GM21526 (cell line): ENCODE measurements around the gene SLC35A1.

ENCODE experiments used
- ATAC-seq: cut with Tn5 transposase; IDR thresholded peaks from one replicate; pipeline ENCODE4 v1.9.1; 2021; ENCODE audit warnings: moderate library complexity; ENCODE audit not compliant: unreplicated experiment, low FRiP score

SLC35A1 gene

DNA sequence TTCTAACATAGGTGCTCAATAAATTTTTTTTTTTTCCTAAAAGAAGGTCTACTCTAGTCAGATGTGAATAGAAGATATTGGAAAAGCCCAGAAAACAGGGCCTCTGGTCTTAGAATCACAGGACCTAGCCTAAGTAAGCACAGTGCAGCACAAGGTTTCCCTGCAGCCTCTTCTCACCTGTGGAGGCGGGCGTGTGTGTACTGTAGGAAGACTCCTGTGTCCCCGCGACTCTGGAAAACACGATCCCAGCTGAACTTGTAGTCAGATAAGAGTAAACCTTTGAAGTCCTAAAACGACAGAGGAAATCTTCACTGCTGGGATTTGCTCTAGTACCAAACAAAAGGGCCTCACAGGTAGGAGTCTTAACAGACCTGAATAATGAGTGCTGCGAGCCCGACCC, 45.7 kb downstream of the SLC35A1 start:
- no peak for ATAC-seq

DNA sequence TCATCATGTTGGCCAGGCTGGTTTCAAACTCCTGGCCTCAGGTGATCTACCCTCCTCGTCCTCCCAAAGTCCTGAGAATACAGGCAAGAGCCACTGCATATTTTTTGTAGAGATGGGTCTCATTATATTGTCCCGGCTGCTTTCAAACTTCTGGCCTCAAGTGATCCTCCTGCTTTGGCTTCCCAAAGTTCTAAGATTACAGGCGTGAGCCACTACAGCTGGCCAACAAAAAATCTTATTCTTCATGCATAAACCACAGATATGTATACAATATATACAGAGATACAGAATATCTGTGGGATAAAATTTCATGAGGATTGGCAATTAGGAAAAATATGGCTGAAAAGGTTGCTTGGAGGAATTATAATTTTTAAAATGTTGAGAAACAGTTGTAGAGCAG, 49.9 kb downstream of the SLC35A1 start:
- no peak for ATAC-seq

DNA sequence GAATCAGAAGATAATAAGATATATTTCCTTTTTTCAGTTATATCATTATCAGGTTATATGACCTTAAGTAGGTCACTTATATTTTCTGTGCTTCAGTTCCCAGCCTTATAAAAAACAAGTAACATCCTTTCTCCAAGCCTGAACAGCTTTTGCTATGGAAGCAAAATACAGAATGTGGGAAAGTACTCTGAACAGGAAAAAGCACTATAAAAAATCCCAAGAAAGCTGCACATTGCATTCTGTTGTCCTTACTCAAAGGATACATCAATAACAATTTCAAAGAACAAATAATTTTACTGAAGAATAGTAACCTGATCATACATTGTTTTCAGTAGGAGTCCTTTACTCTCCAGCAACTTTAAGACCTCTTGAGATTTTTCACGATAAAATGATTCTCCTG, 56.4 kb downstream of the SLC35A1 start:
- no peak for ATAC-seq

DNA sequence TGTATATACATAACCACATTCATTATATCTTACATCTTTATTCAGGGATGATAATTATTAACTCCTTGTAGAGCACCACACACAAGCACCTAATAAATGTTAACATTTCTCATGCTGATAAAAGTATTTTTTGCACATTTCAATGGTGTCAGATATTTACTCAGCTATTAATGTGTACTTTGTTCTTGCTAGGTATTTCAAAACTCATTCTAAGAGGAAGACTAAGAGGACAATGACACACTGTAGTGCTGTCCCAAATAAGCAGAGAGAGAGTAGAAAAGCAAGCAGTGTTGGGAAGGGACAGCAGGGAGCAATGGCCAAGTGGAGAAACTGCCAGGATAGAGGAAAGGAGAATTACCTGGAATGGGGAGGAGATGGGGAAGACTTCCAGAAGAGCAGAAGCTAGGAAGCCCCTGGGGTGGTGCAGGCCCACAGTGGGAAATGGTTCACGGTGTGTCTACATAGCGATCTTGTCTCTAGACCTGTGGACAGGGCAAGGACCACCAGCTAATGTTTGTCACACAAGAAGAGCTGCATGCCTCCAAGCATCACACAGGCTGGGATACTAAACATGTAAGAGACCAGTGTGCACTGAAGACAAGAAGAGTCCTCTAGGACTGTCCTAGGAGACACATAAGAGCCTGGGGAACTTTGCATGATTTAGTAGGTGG, 61.7 kb downstream of the SLC35A1 start:
- ATAC-seq, result no peak

DNA sequence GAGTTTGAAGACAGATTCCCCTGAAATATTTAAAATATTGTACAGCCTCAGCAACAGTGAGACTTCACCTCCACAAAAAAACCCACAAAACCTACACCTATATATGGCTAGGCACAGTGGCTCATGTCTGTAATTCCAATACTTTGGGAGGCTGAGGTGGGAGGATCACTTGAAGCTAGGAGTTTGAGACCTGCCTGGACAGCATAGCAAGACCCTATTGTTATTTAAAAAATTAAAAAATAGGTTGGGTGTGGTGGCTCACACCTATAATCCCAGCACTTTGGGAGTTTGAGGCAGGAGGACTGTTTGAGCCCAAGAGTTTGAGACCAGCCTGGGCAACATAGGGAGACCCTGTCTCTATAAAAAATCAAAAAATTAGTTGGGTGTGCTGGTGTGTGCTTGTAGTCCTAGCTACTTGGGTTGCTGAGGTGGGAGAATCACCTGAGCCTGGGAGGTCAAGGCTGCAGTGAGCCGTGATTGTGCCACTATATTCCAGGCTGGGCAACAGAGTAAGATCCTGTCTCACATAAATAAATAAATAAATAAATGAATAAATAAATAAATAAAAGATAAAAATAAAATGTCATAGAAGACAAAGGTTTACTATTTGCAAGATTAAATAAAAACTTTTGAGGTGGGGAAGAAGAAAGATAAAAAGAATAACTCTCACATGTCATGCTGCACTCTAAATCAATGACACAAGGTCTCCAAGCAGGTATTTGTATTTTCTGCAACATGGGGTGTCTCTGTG, 65.9 kb downstream of the SLC35A1 start:
- no peak for ATAC-seq

DNA sequence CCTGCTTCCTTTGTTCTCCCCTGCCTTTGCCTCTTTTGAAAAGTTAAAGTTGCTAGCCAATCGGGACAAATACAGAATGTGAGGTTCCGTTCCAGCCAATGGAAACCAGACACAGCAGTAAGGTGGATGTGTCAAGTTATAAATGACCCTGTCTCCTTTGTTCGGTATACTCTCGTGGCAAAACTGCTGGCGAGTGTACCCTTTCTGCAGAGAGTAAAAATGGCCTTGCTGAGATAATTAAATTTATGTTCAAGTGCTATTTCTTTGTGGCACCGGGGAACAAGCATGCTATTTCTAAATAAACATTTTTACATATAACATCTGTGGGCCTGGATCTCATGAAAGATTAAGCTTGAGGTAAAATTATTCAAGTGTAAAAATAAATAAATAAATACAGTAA, 66.8 kb downstream of the SLC35A1 start:
- no peak for ATAC-seq

DNA sequence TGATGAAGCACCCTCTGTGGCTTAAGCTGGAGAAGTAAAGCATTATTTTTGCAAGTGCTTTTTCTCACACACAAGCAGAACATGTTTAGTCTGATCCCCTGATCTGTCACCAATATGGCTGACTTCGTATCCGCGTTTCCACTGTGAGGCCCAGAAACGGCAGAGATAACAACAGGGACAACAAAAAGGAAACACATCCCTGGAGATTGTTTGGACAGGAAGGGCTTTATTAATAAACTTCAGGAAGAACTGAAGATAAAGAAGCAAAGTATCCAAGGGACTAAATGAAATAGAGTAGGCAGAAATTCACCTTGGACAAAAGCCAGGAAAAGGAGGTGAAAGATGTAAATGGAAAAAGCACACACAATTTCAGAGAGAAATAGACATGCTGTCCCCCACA, 67.8 kb downstream of the SLC35A1 start:
- no peak for ATAC-seq

DNA sequence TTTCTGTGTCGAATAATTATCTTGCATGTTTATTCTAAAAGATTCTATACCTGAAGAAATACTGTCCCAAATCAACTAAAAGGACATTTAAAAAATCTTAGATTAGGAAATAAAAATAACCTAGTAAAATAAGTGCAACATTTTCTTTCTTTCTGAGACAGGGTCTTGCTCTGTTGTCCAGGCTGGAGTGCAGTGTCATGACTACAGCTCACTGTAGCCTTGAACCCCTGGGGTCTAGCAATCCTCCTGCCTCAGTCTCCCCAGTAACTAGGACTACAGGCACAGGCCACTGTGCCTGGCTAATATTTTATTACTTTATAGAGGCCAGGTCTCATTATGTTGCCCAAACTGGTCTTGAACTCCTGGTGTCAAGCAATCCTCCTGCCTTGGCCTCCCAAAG, 68.3 kb downstream of the SLC35A1 start:
- no peak for ATAC-seq

DNA sequence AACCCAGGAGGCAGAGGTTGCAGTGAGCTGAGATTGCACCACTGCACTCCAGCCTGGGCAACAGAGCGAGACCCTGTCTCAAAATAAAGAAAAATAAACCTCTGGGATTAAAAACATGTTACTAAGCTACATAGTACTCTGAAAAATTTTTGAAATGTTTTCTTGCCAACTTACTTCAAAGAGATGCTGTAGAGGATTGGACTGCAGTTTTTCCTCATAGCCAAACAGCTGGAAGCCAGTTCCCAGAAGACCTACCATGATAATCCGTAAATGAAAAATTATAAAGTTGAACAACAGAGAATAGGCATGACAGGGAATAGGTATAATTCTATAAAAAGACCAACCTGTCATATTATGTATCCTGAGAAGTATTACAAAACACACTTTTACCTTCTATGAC, 69.0 kb downstream of the SLC35A1 start:
- ATAC-seq, result no peak

DNA sequence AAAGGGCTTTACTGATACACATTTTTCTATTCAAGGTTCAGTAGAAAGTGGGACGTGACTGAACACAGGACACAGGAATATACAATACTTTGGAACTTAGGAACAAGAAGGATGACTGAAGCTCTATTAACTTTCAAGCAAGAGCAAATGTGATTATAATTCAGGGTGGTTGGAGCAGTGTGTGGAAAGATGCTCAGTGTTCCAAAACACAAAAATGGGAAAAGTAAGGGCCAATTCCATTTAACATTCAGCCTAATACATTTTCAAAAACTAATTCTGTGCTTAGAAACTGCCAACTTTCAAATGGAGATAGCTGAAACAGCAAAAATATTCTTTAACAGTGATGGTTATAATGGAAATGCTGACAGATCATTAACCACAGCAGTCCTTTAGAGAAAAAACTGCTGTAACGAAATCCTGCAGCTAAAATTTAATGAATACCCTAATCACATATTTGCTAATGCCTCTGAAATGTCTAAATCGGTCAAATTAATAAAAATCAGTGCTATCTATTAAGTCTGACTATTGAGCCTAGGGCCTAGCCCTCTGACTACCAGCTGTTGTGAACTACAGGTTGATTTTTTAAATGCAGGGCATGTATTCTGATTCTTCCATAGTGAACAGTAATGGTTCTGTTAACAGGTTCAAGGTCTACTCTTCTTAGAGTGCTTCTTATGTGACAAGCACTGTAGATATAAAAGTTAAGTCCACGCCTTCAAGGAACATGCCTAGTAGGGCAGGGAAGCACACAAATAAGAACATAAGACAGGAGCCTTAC, 71.1 kb downstream of the SLC35A1 start:
- no peak for ATAC-seq

DNA sequence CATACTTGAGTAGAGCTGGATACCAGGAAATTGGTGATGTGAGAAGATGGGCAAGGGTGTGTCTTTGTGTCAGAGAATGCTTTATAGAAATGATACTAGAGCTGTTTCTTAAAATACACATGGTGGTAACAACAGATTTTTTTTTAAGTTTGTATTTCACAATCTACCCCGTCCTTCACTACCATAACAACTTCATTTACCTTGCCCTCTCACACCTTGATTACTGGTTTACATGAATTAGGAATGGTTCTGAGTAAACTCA, 71.6 kb downstream of the SLC35A1 start:
- ATAC-seq, result no peak

DNA sequence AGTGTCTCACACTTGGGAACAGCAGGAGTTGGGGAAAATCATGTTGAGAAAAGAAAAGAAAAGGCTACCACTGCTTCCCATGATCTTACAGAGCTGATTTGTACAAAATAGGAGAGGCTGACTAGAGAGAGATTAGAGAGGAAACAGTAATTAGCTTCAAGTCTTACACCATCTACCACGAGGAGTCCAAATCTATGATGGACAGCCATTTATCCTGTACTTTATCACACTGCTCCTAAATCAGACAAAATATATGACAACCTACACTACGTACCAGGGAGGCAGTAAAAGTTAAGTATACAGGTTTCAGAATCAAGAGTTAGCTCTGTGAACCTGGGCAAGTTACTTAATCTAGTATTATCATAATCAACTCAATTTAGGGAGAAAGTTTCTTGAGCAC, 79.0 kb downstream of the SLC35A1 start:
- ATAC-seq, result no peak

DNA sequence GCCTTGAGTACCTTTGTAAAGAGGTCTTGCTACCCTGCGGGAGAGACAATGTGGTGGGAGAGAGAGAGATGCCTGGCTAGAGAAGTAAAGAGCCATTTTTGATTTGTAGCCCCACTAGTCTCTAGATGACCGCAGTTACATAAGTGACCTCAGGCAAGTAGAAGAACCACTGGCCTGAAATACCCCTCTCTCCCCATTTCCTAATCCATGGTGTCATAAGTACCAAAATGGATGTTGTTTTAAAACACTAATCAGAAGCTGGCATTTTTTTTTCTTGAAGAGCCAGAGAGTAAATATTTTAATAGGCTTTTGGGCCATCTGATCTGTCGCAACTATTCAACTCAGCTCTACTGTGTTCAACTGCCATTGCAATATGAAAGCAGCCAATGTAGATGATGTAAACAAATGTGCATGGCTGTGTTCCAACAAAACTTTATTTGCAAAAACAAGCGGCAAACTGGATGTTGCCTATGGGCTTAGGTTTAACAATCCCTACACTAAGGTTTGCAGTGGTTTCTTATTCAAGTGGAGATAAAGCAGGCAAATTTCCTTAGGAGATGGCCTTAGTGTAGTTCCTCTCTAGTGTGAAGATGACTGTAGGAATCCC, 80.5 kb downstream of the SLC35A1 start:
- no peak for ATAC-seq

DNA sequence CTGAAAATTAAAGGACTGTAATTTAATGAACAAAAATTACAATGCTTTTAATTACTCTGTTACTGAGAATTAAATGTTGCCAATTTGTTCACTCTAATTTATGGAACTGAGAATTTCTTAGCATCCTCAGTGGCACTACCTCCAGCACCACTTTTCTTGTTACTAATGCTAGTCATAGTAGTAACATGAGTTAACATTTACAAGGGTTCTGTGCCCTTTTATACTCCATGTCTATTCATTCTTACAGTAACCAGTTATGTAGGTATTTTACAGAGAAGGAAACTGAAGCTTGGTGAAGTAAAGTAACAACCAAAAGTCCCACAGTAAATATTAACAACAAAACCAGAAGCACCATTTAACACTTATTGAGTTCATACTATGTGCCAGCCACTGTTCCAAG, 82.7 kb downstream of the SLC35A1 start:
- ATAC-seq, result no peak

DNA sequence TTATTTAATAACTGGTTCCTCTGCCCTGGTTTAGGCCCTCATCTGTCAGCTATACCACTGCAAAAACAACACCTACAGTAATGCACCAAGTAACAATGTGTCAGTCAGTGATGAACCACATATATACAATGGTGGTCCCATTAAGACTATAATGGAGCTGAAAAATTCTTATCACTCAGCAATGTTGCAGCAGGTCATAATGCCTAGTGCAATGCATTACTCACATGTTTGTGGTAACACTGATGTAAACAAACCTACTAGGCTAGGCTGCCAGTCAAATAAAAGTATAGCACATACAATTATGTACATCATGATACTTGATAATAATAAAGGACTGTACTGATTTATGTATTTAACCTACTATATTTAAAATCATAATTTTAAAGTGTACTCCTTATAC, 85.7 kb downstream of the SLC35A1 start:
- no peak for ATAC-seq

DNA sequence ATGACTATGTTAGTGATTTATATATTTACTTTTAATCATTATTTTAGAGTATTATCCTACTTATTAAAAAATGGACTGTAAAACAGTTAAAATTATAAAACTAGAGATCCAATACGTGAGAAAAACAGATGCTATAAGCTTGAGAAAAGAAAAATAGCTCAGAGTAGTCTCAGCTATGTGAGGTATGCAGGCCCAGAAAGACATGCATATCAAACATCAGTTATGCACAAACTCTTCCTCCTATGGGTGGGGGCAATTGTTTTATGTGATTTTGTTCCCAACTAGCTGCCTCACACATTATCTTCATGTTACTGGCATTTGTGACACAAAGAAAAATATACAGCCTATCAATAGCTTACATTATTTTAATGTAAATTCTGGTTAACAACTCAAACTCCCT, 88.2 kb downstream of the SLC35A1 start:
- no peak for ATAC-seq
